Measurements from ENCODE around the gene FLNC.

DNA sequence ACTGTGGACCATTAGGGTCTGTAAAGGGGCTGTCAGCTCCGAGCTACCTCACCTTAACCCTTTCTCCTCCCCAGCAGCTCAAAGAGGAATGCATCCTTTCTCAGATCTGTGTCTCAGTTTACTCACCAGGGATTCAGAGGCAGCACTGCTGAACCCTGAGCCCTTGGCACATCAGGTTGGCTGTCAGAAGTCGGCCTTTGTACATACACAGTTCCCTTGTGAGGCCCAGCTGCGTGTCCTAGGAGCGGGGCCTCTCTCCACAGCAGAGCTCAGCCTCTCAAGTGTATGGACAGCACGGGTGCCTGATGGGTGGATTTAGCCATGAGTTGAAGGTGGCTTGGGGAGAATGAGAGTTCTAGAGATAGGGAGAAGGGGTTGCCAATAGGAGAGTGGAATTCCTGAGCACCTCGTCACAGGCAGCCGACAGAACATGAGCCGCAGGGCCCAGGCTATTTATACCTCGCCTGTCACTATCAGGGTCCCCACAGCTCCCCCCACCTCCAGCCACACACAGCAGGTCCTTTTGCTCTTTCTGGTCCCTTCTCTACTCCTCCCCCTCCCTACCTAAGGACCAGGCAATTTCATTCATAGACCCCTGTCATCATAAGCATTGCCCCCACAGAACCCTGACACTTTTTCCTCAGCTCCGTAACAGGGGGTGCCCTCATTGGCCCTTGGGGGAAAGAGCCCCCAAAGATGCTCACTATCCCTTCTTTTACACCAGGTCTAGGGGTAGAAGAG lies 2.1 kb upstream of the FLNC start:
- TF ChIP-seq CTCF (IDR thresholded peaks at IDR 0.05; ENCODE audit: poor library complexity) (no peak), EZH2 (IDR thresholded peaks at IDR 0.05; ENCODE audit: borderline replicate concordance) (no peak), EZH2phosphoT487 (IDR thresholded peaks at IDR 0.05; ENCODE audit: low read depth, severe bottlenecking, unreplicated experiment) (no peak)

Measured in hepatocyte (in vitro differentiated cells).